HepG2 (cell line): ENCODE measurements around the gene MYADML2. TPM values are rescaled to one million over a fixed set of nuclear protein-coding genes. Genes with fewer than 3 reads are reported as not detected.
A peak's percentile ranks its signal among the peaks of the same experiment; 100 is the strongest.

Experiments used
- ATF7 ChIP-seq, 2 experiments: fragments of 450-650 bp in 1 of 2; sonication (generic) in 1 of 2; formaldehyde crosslinking in 1 of 2; IDR thresholded peaks; 2 replicates each; pipeline versions ENCODE4 v1.4.0 to v1.6.1; 2016 to 2020; ENCODE audit warnings: antibody characterized with exemption in 1 of 2, mild to moderate bottlenecking in 1 of 2, missing genetic modification reagents in 1 of 2
- CAMTA2 ChIP-seq: sonication (generic); formaldehyde crosslinking; IDR thresholded peaks from 2 replicates; pipeline ENCODE4 v1.4.0; 2020; ENCODE audit warnings: mild to moderate bottlenecking, missing genetic modification reagents, borderline replicate concordance
- DR1 ChIP-seq: sonication (generic); formaldehyde crosslinking; IDR thresholded peaks from 2 replicates; pipeline ENCODE4 v1.8.0; 2021; ENCODE audit warnings: mild to moderate bottlenecking, missing genetic modification reagents, inconsistent platforms
- ETV5 ChIP-seq: IDR thresholded peaks from 2 replicates; pipeline ENCODE4 v1.6.1; 2018; ENCODE audit warnings: missing biosample characterization, missing genetic modification reagents, inconsistent platforms, borderline replicate concordance
- FOXC1 ChIP-seq: sonication (generic); formaldehyde crosslinking; IDR thresholded peaks from 2 replicates; pipeline ENCODE4 v1.8.0; 2022; ENCODE audit warnings: mild to moderate bottlenecking, missing genetic modification reagents, borderline replicate concordance
- GABPB1 ChIP-seq: IDR thresholded peaks from 2 replicates; pipeline ENCODE4 v1.6.1; 2016; ENCODE audit warnings: mild to moderate bottlenecking, missing genetic modification reagents, moderate library complexity, missing compliant biosample characterization
- KLF15 ChIP-seq: sonication (generic); formaldehyde crosslinking; IDR thresholded peaks from 2 replicates; pipeline ENCODE4 v1.8.1; 2023; ENCODE audit warnings: borderline replicate concordance, mild to moderate bottlenecking, inconsistent platforms, missing genetic modification reagents, mixed read lengths
- MYC ChIP-seq: sonication (generic); formaldehyde crosslinking; IDR thresholded peaks from 2 replicates; pipeline ENCODE4 v1.9.0; 2021; ENCODE audit warnings: missing genetic modification reagents, borderline replicate concordance
- RBFOX2 ChIP-seq: fragments of 200-400 bp; formaldehyde crosslinking; IDR thresholded peaks from 2 replicates; pipeline ENCODE4 v1.6.1; 2017; ENCODE audit warnings: low read depth, mild to moderate bottlenecking, low read length
- REL ChIP-seq: sonication (generic); formaldehyde crosslinking; conservative IDR thresholded peaks from 2 replicates; pipeline ENCODE4 v1.8.0; 2022; ENCODE audit warnings: mild to moderate bottlenecking, missing genetic modification reagents, moderate library complexity
- RFXAP ChIP-seq: sonication (generic); formaldehyde crosslinking; IDR thresholded peaks from 2 replicates; pipeline ENCODE4 v1.4.0; 2020; ENCODE audit warnings: missing genetic modification reagents, borderline replicate concordance
- RXRA ChIP-seq: sonication (generic); formaldehyde crosslinking; IDR thresholded peaks from 2 replicates; pipeline ENCODE4 v1.5.1; 2020; ENCODE audit warnings: missing genetic modification reagents
- SP4 ChIP-seq: sonication (generic); formaldehyde crosslinking; IDR thresholded peaks from 2 replicates; pipeline ENCODE4 v1.8.1; 2023; ENCODE audit warnings: mild to moderate bottlenecking, missing genetic modification reagents
- ZBTB33 ChIP-seq: sonication (generic); formaldehyde crosslinking; IDR thresholded peaks from 2 replicates; pipeline ENCODE4 v1.4.0; 2020; ENCODE audit warnings: missing genetic modification reagents
- ZIK1 ChIP-seq: sonication (generic); formaldehyde crosslinking; IDR thresholded peaks from 2 replicates; pipeline ENCODE4 v1.5.0; 2020; ENCODE audit warnings: mild to moderate bottlenecking, low read depth, missing genetic modification reagents, borderline replicate concordance
- ZKSCAN5 ChIP-seq: sonication (generic); formaldehyde crosslinking; IDR thresholded peaks from 2 replicates; pipeline ENCODE4 v1.5.1; 2020; ENCODE audit warnings: mild to moderate bottlenecking, missing genetic modification reagents
- ZNF230 ChIP-seq: sonication (generic); formaldehyde crosslinking; IDR thresholded peaks from 2 replicates; pipeline ENCODE4 v1.4.0; 2020; ENCODE audit warnings: mild to moderate bottlenecking, missing genetic modification reagents
- ZNF275 ChIP-seq: sonication (generic); formaldehyde crosslinking; IDR thresholded peaks from 2 replicates; pipeline ENCODE4 v1.8.0; 2022; ENCODE audit warnings: missing genetic modification reagents, mild to moderate bottlenecking, inconsistent platforms, borderline replicate concordance
- ZNF589 ChIP-seq: sonication (generic); formaldehyde crosslinking; conservative IDR thresholded peaks from 2 replicates; pipeline ENCODE4 v1.8.0; 2022; ENCODE audit warnings: mild to moderate bottlenecking, moderate library complexity, missing genetic modification reagents
- ZNF691 ChIP-seq: sonication (generic); formaldehyde crosslinking; IDR thresholded peaks from 2 replicates; pipeline ENCODE4 v1.4.0; 2020; ENCODE audit warnings: missing genetic modification reagents, low read depth, mild to moderate bottlenecking, borderline replicate concordance
- ZNF772 ChIP-seq: sonication (generic); formaldehyde crosslinking; IDR thresholded peaks from 2 replicates; pipeline ENCODE4 v1.5.0; 2020; ENCODE audit warnings: mild to moderate bottlenecking, missing genetic modification reagents
- polyA plus RNA-seq, 8 experiments: library from polyadenylated mRNA; depleted of rRNA in 3 of 8; stranded (reverse) in 7 of 8; unstranded in 1 of 8; fragments of >200 nt; fragmentation: Illumina TruSeq in 4 of 8; extraction: Trizol in 4 of 8; gene quantifications; 2 replicates each; pipeline versions ENCODE4 v1.2.1 to v1.2.3, GENCODE V29; 2011 to 2016; ENCODE audit warnings: low read depth in 4 of 8, missing spikeins in 1 of 8, mixed read lengths in 1 of 8; ENCODE audit not compliant: insufficient read depth in 1 of 8
- total RNA-seq, 5 experiments: library from RNA; depleted of rRNA; stranded (reverse); fragments of >200 nt; fragmentation: Illumina TruSeq; extraction: Trizol; gene quantifications; 2 replicates each; pipeline ENCODE4 v1.2.3, GENCODE V29; 2016; ENCODE audit warnings: low read depth in 1 of 5

Gene MYADML2
- total and polyA plus RNA-seq, 2 of the 13 experiments (the other 11 are each of a cell fraction or from before 2014, with no cell fraction given): not detected

GRCh38 chr17:81960130-81960958, 13.3 kb upstream of the MYADML2 start (continued):
- TF ChIP-seq ZNF275 (peak; percentile 43), ZIK1 (CRISPR knock-in tag) (0 out of 2 replicates have a peak, but pooled peaks have one; percentile 23), SP4 (peak; percentile 51; the same call in 1 of the 2 replicates), RXRA (CRISPR knock-in tag) (no peak; the same call in 1 of the 2 replicates), ZNF691 (CRISPR knock-in tag) (no peak), ETV5 (0 out of 2 replicates have a peak, but pooled peaks have one; percentile 36), FOXC1 (CRISPR knock-in tag) (peak; percentile 96), ZNF772 (CRISPR knock-in tag) (peak; percentile 62; the same call in 1 of the 2 replicates), ZBTB33 (CRISPR knock-in tag) (0 out of 2 replicates have a peak, but pooled peaks have one; percentile 4), DR1 (no peak), ZNF589 (CRISPR knock-in tag) (peak; percentile 26; the same call in 1 of the 2 replicates), GABPB1 (CRISPR knock-in tag) (peak; percentile 40; the same call in 1 of the 2 replicates), MYC (CRISPR knock-in tag) (peak; percentile 11; the same call in 1 of the 2 replicates), RFXAP (CRISPR knock-in tag) (peak; percentile 27; the same call in 1 of the 2 replicates), ZKSCAN5 (CRISPR knock-in tag) (no peak), ATF7 (IDR thresholded peaks at IDR 0.05) (no peak), ATF7 (CRISPR knock-in tag; IDR thresholded peaks at IDR 0.05) (0 out of 2 replicates have a peak, but pooled peaks have one; percentile 23), REL (peak; percentile 67; the same call in 1 of the 2 replicates), ZNF230 (CRISPR knock-in tag) (0 out of 2 replicates have a peak, but pooled peaks have one; percentile 41), KLF15 (0 out of 2 replicates have a peak, but pooled peaks have one; percentile 21), CAMTA2 (CRISPR knock-in tag) (peak; percentile 83; the same call in 1 of the 2 replicates), RBFOX2 (peak; percentile 90)
